CD4-positive, alpha-beta T cell treated with Interleukin-2 at 100 ng/mL for 4 hours (primary cell): ENCODE results near the gene KRTAP12-4.
"Not testable (repeated sequence)": the region's sequence is repeated elsewhere in the genome, so short reads cannot be mapped to it uniquely, and the experiment has no call there.

Experiments used
- DNase-seq: peaks from one replicate; pipeline ENCODE4 v3.0.0-alpha.2; 2020; ENCODE audit warnings: low spot score

The KRTAP12-4 gene

DNA sequence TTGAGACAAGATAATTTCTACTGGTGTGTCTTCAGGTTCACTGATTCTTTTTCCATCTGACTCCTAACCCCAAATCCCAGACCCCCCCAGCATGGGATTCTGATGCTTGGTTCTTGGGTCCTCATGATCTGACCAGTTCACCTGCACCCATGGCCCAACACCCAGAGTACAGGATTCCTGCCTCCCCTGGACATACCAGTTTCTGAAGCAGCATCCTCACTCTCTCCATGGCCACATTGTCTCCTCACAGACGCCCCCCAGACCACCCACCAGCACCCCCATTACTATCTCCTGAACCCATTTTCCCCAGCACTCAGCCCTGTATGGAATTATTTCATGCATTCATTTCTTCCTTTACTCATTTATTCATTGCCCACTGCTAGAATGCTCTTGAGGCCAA, 2.4 kb upstream of the KRTAP12-4 start:
- no peak for DNase-seq

- DNase-seq: peak; percentile 43
Measured at GRCh38 chr21:44653656-44654575, 543 bp downstream of the KRTAP12-4 start.

GRCh38 chr21:44653123-44653522, 1.3 kb downstream of the KRTAP12-4 start:
- no peak for DNase-seq

- DNase-seq: no peak
Measured at GRCh38 chr21:44650973-44651675, 3.3 kb downstream of the KRTAP12-4 start.

GRCh38 chr21:44650265-44650972, 4.0 kb downstream of the KRTAP12-4 start:
- no peak for DNase-seq

DNA sequence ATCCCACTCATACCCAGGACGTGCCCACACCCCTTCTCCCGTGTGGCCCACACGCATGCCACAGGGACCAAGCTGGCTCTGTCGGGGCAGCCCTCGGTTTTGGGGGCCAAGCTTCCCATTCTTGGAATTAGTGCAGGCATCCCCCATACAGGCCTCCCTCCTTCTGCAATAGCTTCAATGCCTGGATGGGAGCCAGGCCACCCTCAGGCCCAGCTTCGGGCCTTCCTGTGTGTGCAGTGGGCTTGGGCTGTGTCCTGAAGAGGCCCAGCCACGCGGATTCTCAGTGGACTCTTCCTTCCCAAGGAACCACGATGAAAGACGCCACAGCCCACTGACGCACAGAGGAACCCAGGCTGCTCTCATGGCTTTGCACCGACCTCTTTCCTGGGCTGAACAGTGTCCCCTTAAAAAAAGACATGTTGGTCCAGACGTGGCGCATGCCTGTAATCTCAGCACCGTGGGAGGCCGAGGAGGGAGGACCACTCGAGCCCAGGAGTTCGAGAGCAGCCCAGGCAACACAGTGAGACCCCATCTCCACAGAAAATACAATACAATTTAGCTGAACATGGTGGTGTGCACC, 4.8 kb downstream of the KRTAP12-4 start:
- DNase-seq: no peak

GRCh38 chr21:44648557-44649311, 5.7 kb downstream of the KRTAP12-4 start:
- DNase-seq: no peak

DNA sequence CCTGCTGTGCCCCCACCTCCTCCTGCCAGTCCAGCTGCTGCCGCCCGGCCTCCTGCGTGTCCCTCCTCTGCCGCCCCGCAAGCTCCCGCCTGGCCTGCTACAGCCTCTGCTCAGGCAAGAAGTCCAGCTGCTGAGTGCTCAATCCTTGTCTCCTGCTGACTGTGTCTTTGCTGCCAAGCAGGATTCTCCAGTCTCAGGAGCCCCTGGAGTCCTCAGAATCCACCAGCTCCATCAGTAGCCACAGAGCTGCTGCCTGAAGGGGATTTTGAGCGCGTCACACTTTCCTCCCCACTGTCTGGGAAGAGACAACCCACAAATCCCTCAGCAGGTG, 7.3 kb downstream of the KRTAP12-4 start:
- DNase-seq: no peak

- DNase-seq: not testable (repeated sequence)
Measured at GRCh38 chr21:44646366-44647221, 7.9 kb downstream of the KRTAP12-4 start, which contains the start of gene KRTAP10-11. TSS of gene KRTAP10-11 (plus strand) at chr21:44646414. CDS start at chr21:44646459, 45 bp downstream.

DNA sequence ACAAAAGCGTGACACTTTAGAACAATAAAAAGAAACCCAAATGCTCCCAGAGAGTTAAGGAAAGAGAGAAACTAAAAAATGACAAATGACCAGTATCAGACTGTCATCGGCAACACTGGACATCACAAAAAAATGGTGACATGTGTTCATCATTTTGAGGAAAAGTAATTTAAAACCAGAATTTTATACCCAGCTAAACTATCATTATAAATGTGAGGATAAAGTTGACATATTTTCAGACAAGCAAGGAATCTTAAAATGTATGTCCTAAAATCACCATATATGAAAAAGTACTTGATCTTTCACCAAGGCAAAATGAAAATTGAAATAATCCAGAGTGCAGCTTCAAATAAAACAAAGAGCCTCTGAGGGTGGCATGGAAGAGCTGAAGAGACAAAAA, 9.6 kb downstream of the KRTAP12-4 start:
- no peak for DNase-seq

DNA sequence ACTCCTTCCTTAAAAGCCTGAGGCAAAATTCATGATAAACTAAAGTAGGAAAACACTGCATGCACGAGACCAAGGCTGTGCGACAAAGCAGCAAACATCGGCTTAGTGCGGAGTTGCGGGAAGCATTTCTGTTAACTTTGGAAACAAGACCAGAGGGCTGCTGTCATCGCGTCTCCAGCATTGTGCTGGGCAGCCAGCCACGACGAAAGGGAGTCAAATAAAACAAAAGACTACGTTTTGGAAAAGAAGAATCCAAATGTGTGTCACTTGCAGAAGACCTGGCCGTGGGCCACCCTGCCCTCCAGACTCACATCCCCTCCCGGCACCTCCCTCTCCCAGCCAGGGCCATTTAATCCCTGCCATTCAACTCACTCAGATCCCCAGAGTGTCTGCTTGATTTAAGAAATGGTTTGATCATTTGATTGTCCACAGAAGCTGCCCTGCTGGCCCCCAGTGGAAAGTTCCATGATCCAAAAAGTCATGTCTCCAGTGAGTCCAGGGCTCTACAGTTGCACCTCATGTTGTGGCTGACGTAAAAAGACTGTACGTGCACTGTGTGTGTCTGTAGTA, 10.6 kb downstream of the KRTAP12-4 start:
- DNase-seq: no peak

DNA sequence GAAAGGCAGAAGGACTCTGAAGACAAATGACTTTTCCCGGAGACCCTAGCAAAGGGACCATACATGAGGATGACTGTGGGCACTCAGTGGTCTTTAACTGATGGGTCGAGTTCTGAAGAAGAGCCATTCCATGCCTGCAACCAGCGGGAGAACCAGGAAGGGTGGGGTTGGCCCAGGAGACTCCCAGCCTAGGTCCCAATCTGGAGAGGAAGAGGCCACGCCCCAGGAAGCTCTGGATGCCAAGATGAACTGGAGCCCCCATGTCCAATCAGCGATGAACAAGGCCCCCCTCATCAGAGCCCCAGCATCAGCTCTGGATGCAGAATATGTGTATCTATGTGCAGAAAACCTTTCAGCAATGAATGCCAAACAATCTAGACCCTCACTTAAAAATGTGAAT, 13.7 kb downstream of the KRTAP12-4 start:
- no peak for DNase-seq

DNA sequence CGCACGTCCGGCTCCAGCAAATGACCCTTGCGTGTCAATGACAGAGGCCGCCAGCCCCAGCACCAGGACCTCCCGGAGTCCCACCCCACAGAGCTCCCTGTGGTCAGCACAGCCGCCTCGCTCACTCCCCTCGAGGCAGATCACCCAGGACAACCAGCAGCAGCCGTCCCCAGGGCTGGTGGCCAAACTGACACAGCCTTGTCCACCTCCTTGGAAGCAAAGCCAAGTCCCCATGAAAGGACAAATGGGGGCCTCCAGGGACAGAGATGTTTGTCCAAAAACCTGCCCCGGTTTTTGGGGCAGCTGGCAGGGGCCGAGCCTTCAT, 15.2 kb downstream of the KRTAP12-4 start:
- no peak for DNase-seq

GRCh38 chr21:44638506-44639330, 15.7 kb downstream of the KRTAP12-4 start:
- DNase-seq: not testable (repeated sequence)

DNA sequence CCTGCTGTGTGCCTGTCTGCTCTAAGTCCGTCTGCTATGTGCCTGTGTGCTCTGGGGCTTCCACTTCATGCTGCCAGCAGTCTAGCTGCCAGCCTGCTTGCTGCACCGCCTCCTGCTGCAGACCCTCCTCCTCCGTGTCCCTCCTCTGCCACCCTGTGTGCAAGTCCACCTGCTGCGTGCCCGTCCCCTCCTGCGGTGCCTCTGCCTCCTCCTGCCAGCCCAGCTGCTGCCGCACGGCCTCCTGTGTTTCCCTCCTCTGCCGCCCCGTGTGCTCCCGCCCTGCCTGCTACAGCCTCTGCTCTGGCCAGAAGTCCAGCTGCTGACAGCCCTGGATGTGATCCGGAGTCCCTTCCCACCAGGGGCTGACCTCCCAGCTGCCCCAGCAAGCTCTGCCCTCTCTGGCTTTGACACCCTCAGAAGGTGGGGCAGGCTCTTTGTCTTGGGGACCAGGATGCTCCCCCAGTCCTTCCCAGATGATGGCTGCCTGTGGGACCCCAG, 16.6 kb downstream of the KRTAP12-4 start:
- not testable (repeated sequence) for DNase-seq

DNA sequence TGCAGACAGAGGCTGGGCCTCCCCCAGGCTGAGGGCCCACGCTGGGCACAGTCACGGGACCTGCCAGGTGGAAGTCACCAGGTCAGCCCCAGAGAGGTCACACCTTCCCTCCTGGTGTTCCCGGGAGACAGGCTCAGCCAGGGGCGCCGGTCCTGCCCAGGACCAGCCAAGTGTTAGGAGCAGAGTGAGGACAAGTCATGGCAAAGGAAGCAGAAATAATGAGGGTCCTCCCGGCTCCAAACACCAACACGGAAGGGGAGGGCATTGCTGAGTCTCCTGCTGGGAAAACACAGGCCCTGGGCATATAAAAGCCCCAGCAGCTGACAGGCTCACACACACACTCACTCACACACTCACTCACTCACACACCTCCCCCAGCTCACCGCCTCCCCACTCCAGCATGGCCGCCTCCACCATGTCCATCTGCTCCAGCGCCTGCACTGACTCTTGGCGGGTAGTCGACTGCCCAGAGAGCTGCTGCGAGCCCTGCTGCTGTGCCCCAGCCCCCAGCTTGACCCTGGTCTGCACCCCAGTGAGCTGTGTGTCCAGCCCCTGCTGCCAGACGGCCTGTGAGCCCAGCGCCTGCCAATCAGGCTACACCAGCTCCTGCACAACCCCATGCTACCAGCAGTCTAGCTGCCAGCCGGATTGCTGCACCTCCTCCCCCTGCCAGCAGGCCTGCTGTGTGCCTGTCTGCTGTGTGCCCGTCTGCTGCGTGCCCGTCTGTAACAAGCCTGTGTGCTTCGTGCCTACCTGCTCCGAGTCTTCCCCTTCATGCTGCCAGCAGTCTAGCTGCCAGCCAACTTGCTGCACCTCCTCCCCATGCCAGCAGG, 17.2 kb downstream of the KRTAP12-4 start, which contains the start of gene KRTAP10-10:
Gene KRTAP10-10 (plus strand): TSS at position 339 of the 833 bp plus-strand sequence. CDS start 62 bp downstream, at position 401.
- no peak for DNase-seq

- no peak for DNase-seq
Measured at GRCh38 chr21:44636209-44637017, 18.0 kb downstream of the KRTAP12-4 start.
